NCI-H2227 treated with DMSO at 0.1 percent for 48 hours (cell line): ENCODE measurements around the gene CDCA4.
A peak's percentile ranks its signal among the peaks of the same experiment; 100 is the strongest.

ENCODE experiments used
- DNase-seq: peaks from one replicate; lab custom pipeline; 2025; lab: John Stamatoyannopoulos, UW

CDCA4 gene

GRCh38 chr14:104989236-104989950 is 31.5 kb downstream of the CDCA4 start:
- no peak for DNase-seq

- no peak for DNase-seq
Observed at GRCh38 chr14:104986487-104987164, 34.3 kb downstream of the CDCA4 start.

GRCh38 chr14:104985675-104986486 is 35.0 kb downstream of the CDCA4 start, which contains the start of gene CLBA1:
Gene CLBA1, plus strand, starts transcription at chr14:104985788. Its CDS starts 644 bp downstream, at chr14:104986432.
- DNase-seq: peak; percentile 77

- no peak for DNase-seq
Observed at GRCh38 chr14:104984056-104984894, 36.6 kb downstream of the CDCA4 start.

- DNase-seq: no peak
Observed at GRCh38 chr14:104983231-104983721, 37.6 kb downstream of the CDCA4 start.

GRCh38 chr14:104982548-104983230 is 38.2 kb downstream of the CDCA4 start:
- no peak for DNase-seq

GRCh38 chr14:104981699-104982541 is 39.0 kb downstream of the CDCA4 start:
- DNase-seq: no peak

- no peak for DNase-seq
Observed at GRCh38 chr14:104980611-104981531, 40.0 kb downstream of the CDCA4 start.

- DNase-seq: no peak
Observed at GRCh38 chr14:104979758-104980610, 40.9 kb downstream of the CDCA4 start.

- peak; percentile 9 for DNase-seq
Observed at GRCh38 chr14:104978746-104979691, 41.9 kb downstream of the CDCA4 start.

GRCh38 chr14:104977681-104978653 is 42.9 kb downstream of the CDCA4 start, which contains the start of gene AHNAK2:
Gene AHNAK2, minus strand, starts transcription at chr14:104978374. Its CDS starts 137 bp downstream, at chr14:104978237.
- peak; percentile 75 for DNase-seq

- DNase-seq: no peak
Observed at GRCh38 chr14:104977008-104977680, 43.7 kb downstream of the CDCA4 start.

GRCh38 chr14:104976198-104977007 is 44.5 kb downstream of the CDCA4 start:
- no peak for DNase-seq
